GM19025 (cell line): ENCODE data around the gene GRK1.
"Not testable (repeated sequence)": the region's sequence is repeated elsewhere in the genome, so short reads cannot be mapped to it uniquely, and the experiment has no call there.

Source experiments
- ATAC-seq: cut with Tn5 transposase; IDR thresholded peaks from one replicate; pipeline ENCODE4 v1.9.1; 2021; ENCODE audit warnings: mild to moderate bottlenecking, low read depth, moderate library complexity; ENCODE audit not compliant: unreplicated experiment

Gene GRK1

DNA sequence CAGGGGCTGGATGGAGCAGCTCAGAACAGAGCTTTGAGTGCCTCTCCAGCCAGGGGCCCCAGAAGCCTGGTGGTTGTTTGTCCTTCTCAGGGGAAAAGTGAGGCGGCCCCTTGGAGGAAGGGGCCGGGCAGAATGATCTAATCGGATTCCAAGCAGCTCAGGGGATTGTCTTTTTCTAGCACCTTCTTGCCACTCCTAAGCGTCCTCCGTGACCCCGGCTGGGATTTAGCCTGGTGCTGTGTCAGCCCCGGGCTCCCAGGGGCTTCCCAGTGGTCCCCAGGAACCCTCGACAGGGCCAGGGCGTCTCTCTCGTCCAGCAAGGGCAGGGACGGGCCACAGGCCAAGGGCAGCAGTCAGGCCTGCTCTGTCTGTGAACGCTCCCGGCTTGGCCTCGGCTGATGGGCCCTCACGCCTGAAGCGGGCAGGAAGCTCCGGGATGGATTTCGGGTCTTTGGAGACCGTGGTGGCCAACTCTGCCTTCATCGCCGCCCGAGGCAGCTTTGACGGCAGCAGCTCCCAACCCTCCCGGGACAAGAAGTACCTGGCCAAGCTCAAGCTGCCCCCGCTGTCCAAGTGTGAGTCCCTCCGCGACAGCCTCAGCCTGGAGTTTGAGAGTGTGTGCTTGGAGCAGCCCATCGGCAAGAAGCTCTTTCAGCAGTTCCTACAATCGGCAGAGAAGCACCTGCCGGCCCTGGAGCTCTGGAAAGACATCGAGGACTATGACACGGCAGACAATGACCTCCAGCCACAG is at the start of gene GRK1:
Gene GRK1, plus strand, starts transcription at position 269 of the 751 bp plus-strand sequence. Its CDS starts 168 bp downstream, at position 437.
- no peak for ATAC-seq

- no peak for ATAC-seq
These were observed 49.1 kb upstream of the GRK1 start for GRCh38 chr13:113617961-113618360.

- no peak for ATAC-seq
These were observed 48.6 kb upstream of the GRK1 start for GRCh38 chr13:113618455-113618854.

DNA sequence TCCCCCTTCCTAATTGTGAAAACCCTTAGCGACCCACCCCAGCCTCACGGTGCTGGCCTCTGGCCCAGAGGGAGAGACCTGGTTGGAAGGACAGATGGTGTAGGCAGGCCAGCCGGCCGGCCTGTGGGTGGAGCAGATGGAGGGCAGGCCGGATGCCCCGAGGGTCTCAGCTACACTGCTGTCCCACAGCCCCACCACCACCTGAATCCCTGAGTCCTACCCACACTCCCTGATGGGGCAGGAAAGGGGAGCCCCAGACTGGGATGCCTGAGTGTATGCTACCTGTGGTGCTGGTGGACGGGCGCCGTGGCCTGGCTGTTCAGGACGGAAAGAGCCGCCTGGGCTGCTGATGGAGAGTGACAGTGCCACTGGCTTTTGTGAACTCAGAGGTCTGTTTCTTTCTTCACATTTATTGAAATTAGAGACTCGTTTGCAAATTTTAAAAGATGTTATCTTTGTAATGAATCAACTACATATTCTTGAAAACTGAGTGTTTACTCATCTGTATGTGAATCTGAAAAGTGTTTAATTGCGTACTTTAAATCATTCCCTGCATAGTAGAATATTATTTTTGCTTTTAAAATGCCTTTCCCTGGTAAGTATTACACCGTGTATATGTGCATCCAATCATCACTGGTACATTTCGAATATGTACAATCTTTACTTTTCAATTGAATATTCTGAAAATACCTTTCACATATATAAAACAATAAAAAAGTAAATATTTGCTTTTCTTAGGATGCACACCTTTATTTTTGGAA is 46.8 kb upstream of the GRK1 start:
- no peak for ATAC-seq

DNA sequence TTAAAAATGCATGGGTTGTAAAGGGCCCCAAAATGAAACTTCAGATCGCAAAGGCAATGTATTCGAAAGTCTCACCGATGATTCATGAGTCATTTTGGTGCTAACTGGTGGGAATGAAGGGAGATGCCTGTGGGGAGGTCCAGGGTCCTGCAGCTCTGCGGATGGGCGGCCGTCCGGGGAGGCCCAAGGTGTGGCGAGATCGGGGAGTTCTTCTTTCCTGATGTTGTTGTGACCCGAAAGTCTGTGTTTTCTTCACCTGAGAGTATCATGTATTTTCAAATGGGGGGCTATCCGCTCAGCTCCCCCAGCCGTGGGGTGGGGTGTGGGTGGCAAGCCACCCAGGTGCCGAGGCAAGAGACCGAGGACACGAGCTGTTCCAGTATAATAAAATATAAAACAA is 46.0 kb upstream of the GRK1 start:
- ATAC-seq: no peak

DNA sequence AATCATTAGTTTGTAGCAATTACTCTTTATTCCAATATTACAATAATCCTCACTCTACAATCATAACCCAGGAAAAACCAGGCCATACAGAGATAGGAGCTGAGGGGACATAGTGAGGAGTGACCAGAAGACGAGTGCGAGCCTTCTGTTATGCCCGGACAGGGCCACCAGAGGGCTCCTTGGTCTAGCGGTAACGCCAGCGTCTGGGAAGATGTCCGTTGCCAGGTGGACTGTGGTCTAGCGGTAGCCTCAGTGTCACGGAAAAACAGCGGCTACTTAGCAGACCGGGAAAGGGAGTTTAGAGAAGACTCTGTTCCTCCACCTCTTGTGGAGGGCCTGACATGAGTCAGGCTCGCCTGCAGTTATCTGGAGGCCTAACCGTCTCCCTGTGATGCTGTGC is 45.5 kb upstream of the GRK1 start:
- not testable (repeated sequence) for ATAC-seq

- ATAC-seq: not testable (repeated sequence)
These were observed 45.0 kb upstream of the GRK1 start for GRCh38 chr13:113621986-113622550.

DNA sequence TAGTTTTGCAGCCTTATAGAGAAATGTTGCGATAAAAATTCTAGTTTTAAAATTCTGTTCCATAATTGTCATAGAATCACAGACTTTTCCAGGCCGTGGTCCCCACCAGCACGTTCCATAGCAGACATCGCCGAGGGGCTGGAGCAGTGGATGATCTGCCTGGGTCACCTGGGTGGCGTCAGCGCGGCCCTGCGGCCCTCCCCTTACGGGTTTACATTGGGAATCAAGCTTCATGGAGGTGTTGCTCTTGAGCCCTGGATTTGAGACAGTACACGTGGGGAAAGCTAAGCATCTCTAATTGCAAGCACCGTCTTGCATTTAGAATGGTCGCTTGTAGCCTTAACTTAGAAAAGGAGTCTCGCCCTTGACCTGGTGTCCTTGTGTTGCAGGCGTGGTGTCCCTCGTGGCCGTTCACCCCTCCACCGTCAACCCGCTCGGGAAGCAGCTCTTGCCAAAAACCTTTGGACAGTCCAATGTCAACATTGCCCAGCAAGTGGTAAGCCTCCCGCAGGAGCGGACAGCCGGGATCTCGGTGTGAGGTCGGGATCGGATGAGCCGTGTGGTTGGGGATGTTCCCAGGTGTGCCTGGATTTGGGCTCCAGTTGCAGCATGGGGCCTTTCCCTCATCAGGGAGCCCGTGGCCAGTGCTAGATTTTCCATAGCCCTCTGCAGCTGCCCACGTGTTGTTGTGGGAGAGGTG is 44.1 kb upstream of the GRK1 start:
- ATAC-seq: no peak

DNA sequence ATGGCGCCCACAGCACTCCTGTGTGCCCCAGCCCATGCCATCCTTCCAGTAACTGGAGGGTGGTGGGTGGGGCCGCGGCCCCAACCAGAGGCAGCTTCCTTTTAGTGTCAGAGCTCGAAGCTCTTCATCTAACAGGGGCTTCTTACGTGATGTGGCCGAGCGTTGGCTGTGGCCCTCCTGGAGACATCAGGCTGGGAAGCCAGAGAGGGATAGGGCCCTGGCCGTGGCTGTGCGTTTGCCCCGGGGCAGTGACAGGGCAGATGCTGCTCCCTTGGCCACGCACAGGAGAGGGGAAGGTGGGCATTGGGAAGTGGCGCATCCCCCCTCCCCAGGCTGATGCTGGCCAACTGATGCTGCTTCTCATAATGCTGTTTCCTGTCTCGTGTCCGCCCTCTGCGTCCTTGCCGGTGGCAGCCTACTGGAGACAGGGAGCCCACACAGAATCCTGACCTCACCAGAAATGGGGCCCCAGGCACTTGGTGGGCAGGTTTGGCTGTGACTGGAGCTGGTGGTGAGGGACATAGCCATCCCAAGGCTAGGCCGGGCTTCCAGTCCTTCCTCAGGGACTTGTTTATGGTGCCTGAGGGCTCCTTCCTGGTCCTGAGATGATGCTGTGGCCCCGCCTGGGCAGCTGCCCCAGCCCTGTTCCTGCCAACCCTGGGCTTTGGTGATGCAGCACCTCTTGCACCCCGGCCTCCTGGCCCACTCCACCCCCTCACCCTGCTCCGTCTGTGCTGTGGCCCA is 43.4 kb upstream of the GRK1 start:
- ATAC-seq: no peak

- ATAC-seq: no peak
These were observed 42.8 kb upstream of the GRK1 start for GRCh38 chr13:113624235-113624587.

DNA sequence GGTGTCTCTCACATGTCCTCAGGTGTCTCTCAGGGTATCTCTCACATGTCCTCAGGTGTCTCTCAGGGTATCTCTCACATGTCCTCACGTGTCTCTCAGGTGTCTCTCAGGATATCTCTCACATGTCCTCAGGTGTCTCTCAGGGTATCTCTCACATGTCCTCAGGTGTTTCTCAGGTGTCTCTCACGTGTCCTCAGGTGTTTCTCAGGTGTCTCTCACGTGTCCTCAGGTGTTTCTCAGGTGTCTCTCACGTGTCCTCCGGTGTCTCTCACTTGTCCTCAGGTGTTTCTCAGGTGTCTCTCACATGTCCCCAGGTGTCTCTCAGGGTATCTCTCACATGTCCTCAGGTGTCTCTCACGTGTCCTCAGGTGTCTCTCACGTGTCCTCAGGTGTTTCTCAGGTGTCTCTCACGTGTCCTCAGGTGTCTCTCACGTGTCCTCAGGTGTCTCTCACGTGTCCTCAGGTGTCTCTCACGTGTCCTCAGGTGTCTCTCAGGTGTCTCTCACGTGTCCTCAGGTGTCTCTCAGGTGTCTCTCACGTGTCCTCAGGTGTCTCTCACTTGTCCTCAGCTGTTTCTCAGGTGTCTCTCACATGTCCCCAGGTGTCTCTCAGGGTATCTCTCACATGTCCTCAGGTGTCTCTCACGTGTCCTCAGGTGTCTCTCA is 42.2 kb upstream of the GRK1 start:
- ATAC-seq: not testable (repeated sequence)

GRCh38 chr13:113625965-113626721 is 40.9 kb upstream of the GRK1 start:
- no peak for ATAC-seq

GRCh38 chr13:113627136-113627535 is 39.9 kb upstream of the GRK1 start:
- no peak for ATAC-seq

GRCh38 chr13:113628291-113629270 is 38.4 kb upstream of the GRK1 start:
- ATAC-seq: no peak

GRCh38 chr13:113629866-113630265 is 37.2 kb upstream of the GRK1 start:
- no peak for ATAC-seq

GRCh38 chr13:113630296-113630695 is 36.7 kb upstream of the GRK1 start:
- ATAC-seq: no peak

DNA sequence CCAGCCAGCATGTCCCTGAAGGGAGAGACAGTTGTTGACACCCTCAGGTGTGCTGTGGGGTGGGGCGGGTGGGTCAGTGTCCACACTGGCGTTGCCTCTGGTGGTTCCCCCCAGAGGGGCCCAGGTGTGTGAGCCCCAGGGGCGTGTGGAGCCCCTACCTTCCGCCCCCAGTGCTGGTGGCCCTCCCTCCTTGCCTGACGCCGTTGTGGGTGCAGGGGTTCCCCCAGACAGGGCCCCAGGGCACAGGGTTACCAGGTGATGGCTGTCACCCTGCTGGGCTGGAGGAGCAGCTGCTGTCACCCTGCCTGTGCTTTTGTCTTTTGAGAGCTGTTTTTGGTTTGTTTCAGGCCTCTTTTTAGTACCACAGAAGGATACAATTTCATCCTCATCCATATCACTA is 36.2 kb upstream of the GRK1 start:
- ATAC-seq: no peak
